ENCODE results near the gene DCHS2.

Gene DCHS2

GRCh38 chr4:154368060-154368459, 123.5 kb downstream of the DCHS2 start:
- Histone ChIP-seq H4K91ac (ENCODE audit: low read depth, low read length, poor library complexity) (no peak overlapping the region), H3K4ac (ENCODE audit: low read length) (no peak overlapping the region), H2AFZ (ENCODE audit: low read length) (no peak overlapping the region), H3K4me2 (ENCODE audit: insufficient read depth, low read length, poor library complexity, severe bottlenecking) (no peak overlapping the region), H3K27ac (replicated peaks; ENCODE audit: low read length) (no peak overlapping the region), H4K8ac (ENCODE audit: low read depth, low read length) (no peak overlapping the region), H2AK5ac (ENCODE audit: low read depth, low read length) (no peak overlapping the region), H2BK120ac (ENCODE audit: low read depth, low read length) (no peak overlapping the region), H3K23ac (ENCODE audit: low read depth, low read length, poor library complexity) (no peak overlapping the region), H2BK12ac (ENCODE audit: low read length) (no peak overlapping the region), H3K9me3 (replicated peaks in 1 of 2; ENCODE audit: control insufficient read depth in 2 of 2, insufficient read depth in 1 of 2, low read depth in 1 of 2, low read length in 2 of 2) (no peaks in the 10 kb centered on the region), H3K79me1 (ENCODE audit: low read depth, low read length) (no peaks in the 10 kb centered on the region), H3K18ac (ENCODE audit: low read length) (no peak overlapping the region), H3K27me3 (ENCODE audit: control insufficient read depth in 3 of 3, insufficient read depth in 3 of 3, low read depth in 1 of 3, low read length in 3 of 3) (peaks cover 0 to 7% (median 0%) of the 10 kb centered on the region in 3 experiments), H3K14ac (ENCODE audit: low read length) (no peak overlapping the region), H2BK15ac (ENCODE audit: low read length) (no peak overlapping the region), H3K36me3 (replicated peaks in 1 of 2; ENCODE audit: control insufficient read depth in 2 of 2, insufficient read depth in 2 of 2, low read length in 2 of 2) (no peaks in the 10 kb centered on the region), H3K4me1 (ENCODE audit: control insufficient read depth in 2 of 2, insufficient read depth in 1 of 2, low read depth in 1 of 2, low read length in 2 of 2) (peaks cover 4 to 5% of the 10 kb centered on the region in 2 donors), H3K4me3 (ENCODE audit: low read length in 2 of 2) (no peak overlapping the region), H2BK5ac (ENCODE audit: low read length) (no peak overlapping the region), H3K9ac (ENCODE audit: low read depth, low read length, poor library complexity) (no peak overlapping the region)
- WGBS, 2 donors (ENCODE audit: extremely low coverage in 2 of 2, insufficient read length in 2 of 2, insufficient replicate concordance in 1 of 2) = no CpG with 5 or more reads among the region's 4 CpGs
- DNase-seq (ENCODE audit: low spot score) = no peak

- Histone ChIP-seq H3K4ac (ENCODE audit: low read length) (no peak overlapping the region), H2BK5ac (ENCODE audit: low read length) (no peak overlapping the region), H4K91ac (ENCODE audit: low read depth, low read length, poor library complexity) (no peak overlapping the region), H3K9me3 (replicated peaks in 1 of 2; ENCODE audit: control insufficient read depth in 2 of 2, insufficient read depth in 1 of 2, low read depth in 1 of 2, low read length in 2 of 2) (no peaks in the 10 kb centered on the region), H3K27ac (replicated peaks; ENCODE audit: low read length) (no peak overlapping the region), H4K8ac (ENCODE audit: low read depth, low read length) (no peak overlapping the region), H3K36me3 (replicated peaks in 1 of 2; ENCODE audit: control insufficient read depth in 2 of 2, insufficient read depth in 2 of 2, low read length in 2 of 2) (no peaks in the 10 kb centered on the region), H3K9ac (ENCODE audit: low read depth, low read length, poor library complexity) (no peak overlapping the region), H3K14ac (ENCODE audit: low read length) (no peak overlapping the region), H2AFZ (ENCODE audit: low read length) (no peak overlapping the region), H2AK5ac (ENCODE audit: low read depth, low read length) (no peak overlapping the region), H3K79me1 (ENCODE audit: low read depth, low read length) (no peaks in the 10 kb centered on the region), H3K4me3 (ENCODE audit: low read length in 2 of 2) (no peak overlapping the region), H3K27me3 (ENCODE audit: control insufficient read depth in 3 of 3, insufficient read depth in 3 of 3, low read depth in 1 of 3, low read length in 3 of 3) (peaks cover 0 to 7% (median 0%) of the 10 kb centered on the region in 3 experiments), H3K4me1 (ENCODE audit: control insufficient read depth in 2 of 2, insufficient read depth in 1 of 2, low read depth in 1 of 2, low read length in 2 of 2) (peaks cover 4 to 5% of the 10 kb centered on the region in 2 donors), H2BK12ac (ENCODE audit: low read length) (no peak overlapping the region), H2BK15ac (ENCODE audit: low read length) (no peak overlapping the region), H2BK120ac (ENCODE audit: low read depth, low read length) (no peak overlapping the region), H3K23ac (ENCODE audit: low read depth, low read length, poor library complexity) (no peak overlapping the region), H3K4me2 (ENCODE audit: insufficient read depth, low read length, poor library complexity, severe bottlenecking) (no peak overlapping the region), H3K18ac (ENCODE audit: low read length) (no peak overlapping the region)
- WGBS, 2 donors (ENCODE audit: extremely low coverage in 2 of 2, insufficient read length in 2 of 2, insufficient replicate concordance in 1 of 2) = no CpG with 5 or more reads among the region's 2 CpGs
- DNase-seq (ENCODE audit: low spot score) = no peak
These were observed 123.9 kb downstream of the DCHS2 start for GRCh38 chr4:154367659-154368058.

- Histone ChIP-seq H3K23ac (ENCODE audit: low read depth, low read length, poor library complexity) (no peak overlapping the region), H3K9me3 (replicated peaks in 1 of 2; ENCODE audit: control insufficient read depth in 2 of 2, insufficient read depth in 1 of 2, low read depth in 1 of 2, low read length in 2 of 2) (no peaks in the 10 kb centered on the region), H2BK120ac (ENCODE audit: low read depth, low read length) (no peak overlapping the region), H3K18ac (ENCODE audit: low read length) (peak overlapping the region; percentile 60), H4K91ac (ENCODE audit: low read depth, low read length, poor library complexity) (no peak overlapping the region), H3K27ac (replicated peaks; ENCODE audit: low read length) (no peak overlapping the region), H3K4ac (ENCODE audit: low read length) (no peak overlapping the region), H2BK12ac (ENCODE audit: low read length) (no peak overlapping the region), H3K9ac (ENCODE audit: low read depth, low read length, poor library complexity) (no peak overlapping the region), H3K36me3 (replicated peaks in 1 of 2; ENCODE audit: control insufficient read depth in 2 of 2, insufficient read depth in 2 of 2, low read length in 2 of 2) (no peaks in the 10 kb centered on the region), H3K4me2 (ENCODE audit: insufficient read depth, low read length, poor library complexity, severe bottlenecking) (no peak overlapping the region), H3K4me3 (ENCODE audit: low read length in 2 of 2) (no peak overlapping the region), H3K4me1 (ENCODE audit: control insufficient read depth in 2 of 2, insufficient read depth in 1 of 2, low read depth in 1 of 2, low read length in 2 of 2) (peaks cover 4 to 5% of the 10 kb centered on the region in 2 donors), H4K8ac (ENCODE audit: low read depth, low read length) (no peak overlapping the region), H3K79me1 (ENCODE audit: low read depth, low read length) (no peaks in the 10 kb centered on the region), H2AK5ac (ENCODE audit: low read depth, low read length) (no peak overlapping the region), H3K27me3 (ENCODE audit: control insufficient read depth in 3 of 3, insufficient read depth in 3 of 3, low read depth in 1 of 3, low read length in 3 of 3) (peaks cover 0 to 4% (median 0%) of the 10 kb centered on the region in 3 experiments), H3K14ac (ENCODE audit: low read length) (no peak overlapping the region), H2AFZ (ENCODE audit: low read length) (peak overlapping the region; percentile 27), H2BK15ac (ENCODE audit: low read length) (no peak overlapping the region), H2BK5ac (ENCODE audit: low read length) (no peak overlapping the region)
- DNase-seq (ENCODE audit: low spot score) = no peak
- WGBS, 2 donors (ENCODE audit: extremely low coverage in 2 of 2, insufficient read length in 2 of 2, insufficient replicate concordance in 1 of 2) = no CpG with 5 or more reads among the region's 4 CpGs
These were observed 124.6 kb downstream of the DCHS2 start for GRCh38 chr4:154366956-154367355.

GRCh38 chr4:154364066-154364845, 127.3 kb downstream of the DCHS2 start:
- Histone ChIP-seq H3K18ac (ENCODE audit: low read length) (no peak overlapping the region), H3K79me1 (ENCODE audit: low read depth, low read length) (no peaks in the 10 kb centered on the region), H3K27me3 (ENCODE audit: control insufficient read depth in 3 of 3, insufficient read depth in 3 of 3, low read depth in 1 of 3, low read length in 3 of 3) (peaks cover 0 to 4% (median 0%) of the 10 kb centered on the region in 3 experiments), H3K14ac (ENCODE audit: low read length) (no peak overlapping the region), H3K4ac (ENCODE audit: low read length) (no peak overlapping the region), H2BK15ac (ENCODE audit: low read length) (no peak overlapping the region), H4K91ac (ENCODE audit: low read depth, low read length, poor library complexity) (no peak overlapping the region), H2BK12ac (ENCODE audit: low read length) (no peak overlapping the region), H3K9ac (ENCODE audit: low read depth, low read length, poor library complexity) (no peak overlapping the region), H3K4me1 (ENCODE audit: control insufficient read depth in 2 of 2, insufficient read depth in 1 of 2, low read depth in 1 of 2, low read length in 2 of 2) (peaks cover 4 to 5% of the 10 kb centered on the region in 2 donors), H2AFZ (ENCODE audit: low read length) (peak overlapping the region; percentile 27), H3K36me3 (replicated peaks in 1 of 2; ENCODE audit: control insufficient read depth in 2 of 2, insufficient read depth in 2 of 2, low read length in 2 of 2) (no peaks in the 10 kb centered on the region), H3K9me3 (replicated peaks in 1 of 2; ENCODE audit: control insufficient read depth in 2 of 2, insufficient read depth in 1 of 2, low read depth in 1 of 2, low read length in 2 of 2) (no peaks in the 10 kb centered on the region), H4K8ac (ENCODE audit: low read depth, low read length) (no peak overlapping the region), H3K4me3 (ENCODE audit: low read length in 2 of 2) (no peak overlapping the region), H3K23ac (ENCODE audit: low read depth, low read length, poor library complexity) (no peak overlapping the region), H3K27ac (replicated peaks; ENCODE audit: low read length) (no peak overlapping the region), H2BK5ac (ENCODE audit: low read length) (no peak overlapping the region), H2AK5ac (ENCODE audit: low read depth, low read length) (no peak overlapping the region), H2BK120ac (ENCODE audit: low read depth, low read length) (no peak overlapping the region), H3K4me2 (ENCODE audit: insufficient read depth, low read length, poor library complexity, severe bottlenecking) (no peak overlapping the region)
- DNase-seq (ENCODE audit: low spot score) = no peak
- WGBS, 2 donors (ENCODE audit: extremely low coverage in 2 of 2, insufficient read length in 2 of 2, insufficient replicate concordance in 1 of 2) = no CpG with 5 or more reads among the region's 7 CpGs

Data from neuronal stem cell (in vitro differentiated cells).